ENCODE data around the gene VSIG8. TPM values are rescaled to one million over a fixed set of nuclear protein-coding genes. Genes with fewer than 3 reads are reported as not detected.
"Not testable (repeated sequence)": the region's sequence is repeated elsewhere in the genome, so short reads cannot be mapped to it uniquely, and the experiment has no call there.

VSIG8 gene
- total RNA-seq, 4 donors from 2014 or later, result 0.11 TPM; not detected in 3

DNA sequence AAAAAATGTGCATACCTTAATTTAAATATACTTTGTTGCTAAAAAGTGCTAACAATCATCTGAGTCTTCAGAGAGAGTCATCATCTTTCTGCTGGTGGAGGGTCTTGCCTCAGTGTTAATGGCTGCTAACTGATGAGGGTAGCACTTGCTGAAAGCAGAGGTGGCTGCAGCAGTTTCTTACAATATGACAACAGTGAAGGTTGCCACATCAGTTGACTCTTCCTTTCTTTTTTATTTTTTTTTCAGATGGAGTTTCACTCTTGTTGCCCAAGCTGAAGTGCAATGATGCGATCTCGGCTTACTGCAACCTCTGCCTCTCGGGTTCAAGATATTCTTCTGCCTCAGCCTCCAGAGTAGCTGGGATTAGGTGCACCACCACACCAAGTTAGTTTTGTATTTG is 40.1 kb upstream of the VSIG8 start:
- WGBS, 2 donors, result 98% methylated on average over 3 of the region's 3 CpGs
- intact Hi-C loops (cut with DNase I), result no loop called here
- DNase-seq, result no peak
- Histone ChIP-seq H3K9me3 (no peaks in the 10 kb centered on the region), H3K36me3 (no peaks in the 10 kb centered on the region), H3K4me1 (peaks cover 15 to 18% of the 10 kb centered on the region in 2 donors), H3K4me3 (replicated peaks in 1 of 3) (no peak overlapping the region), H3K27me3 (no peaks in the 10 kb centered on the region), H3K27ac (no peak overlapping the region)
- TF ChIP-seq POLR2A (IDR thresholded peaks at IDR 0.05), result no peak
- TF ChIP-seq, protein P1, sequence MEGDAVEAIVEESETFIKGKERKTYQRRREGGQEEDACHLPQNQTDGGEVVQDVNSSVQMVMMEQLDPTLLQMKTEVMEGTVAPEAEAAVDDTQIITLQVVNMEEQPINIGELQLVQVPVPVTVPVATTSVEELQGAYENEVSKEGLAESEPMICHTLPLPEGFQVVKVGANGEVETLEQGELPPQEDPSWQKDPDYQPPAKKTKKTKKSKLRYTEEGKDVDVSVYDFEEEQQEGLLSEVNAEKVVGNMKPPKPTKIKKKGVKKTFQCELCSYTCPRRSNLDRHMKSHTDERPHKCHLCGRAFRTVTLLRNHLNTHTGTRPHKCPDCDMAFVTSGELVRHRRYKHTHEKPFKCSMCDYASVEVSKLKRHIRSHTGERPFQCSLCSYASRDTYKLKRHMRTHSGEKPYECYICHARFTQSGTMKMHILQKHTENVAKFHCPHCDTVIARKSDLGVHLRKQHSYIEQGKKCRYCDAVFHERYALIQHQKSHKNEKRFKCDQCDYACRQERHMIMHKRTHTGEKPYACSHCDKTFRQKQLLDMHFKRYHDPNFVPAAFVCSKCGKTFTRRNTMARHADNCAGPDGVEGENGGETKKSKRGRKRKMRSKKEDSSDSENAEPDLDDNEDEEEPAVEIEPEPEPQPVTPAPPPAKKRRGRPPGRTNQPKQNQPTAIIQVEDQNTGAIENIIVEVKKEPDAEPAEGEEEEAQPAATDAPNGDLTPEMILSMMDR (IDR thresholded peaks at IDR 0.05), result no peak

DNA sequence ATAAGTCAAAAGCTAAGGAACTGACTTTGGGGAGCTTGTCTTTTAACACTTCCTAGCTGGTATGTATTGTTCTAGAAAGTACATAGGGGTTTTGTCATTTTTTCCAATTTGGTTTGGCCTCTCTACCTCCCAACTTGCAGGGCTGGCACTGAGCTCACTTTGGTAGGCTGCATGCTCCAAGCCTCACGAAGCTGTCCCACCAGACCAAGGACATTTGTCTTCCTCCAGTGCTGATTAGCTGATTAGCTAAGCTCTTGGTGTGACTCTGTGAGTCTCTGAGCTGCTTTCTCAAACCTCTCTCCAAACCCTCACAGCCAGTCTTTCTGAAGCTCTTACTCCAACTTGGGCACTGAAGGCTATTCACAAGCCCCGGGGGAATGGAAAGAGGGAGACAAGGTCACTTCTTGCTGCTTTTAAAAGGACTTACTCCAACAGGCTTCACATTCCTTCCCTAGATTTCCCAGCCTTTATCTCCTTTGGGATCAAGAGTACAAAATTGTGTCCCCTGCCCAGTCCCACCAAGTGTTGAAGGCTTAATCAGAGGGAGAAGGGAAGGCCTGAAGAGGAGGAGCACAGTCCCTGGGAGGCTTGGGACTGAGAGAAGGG is 38.4 kb upstream of the VSIG8 start:
- Histone ChIP-seq H3K27ac (peak overlapping the region in 2 of 3 donors; percentile 60 to 71), H3K36me3 (no peaks in the 10 kb centered on the region), H3K4me1 (peaks cover 22 to 29% of the 10 kb centered on the region in 2 donors), H3K27me3 (no peaks in the 10 kb centered on the region), H3K4me3 (replicated peaks in 1 of 3) (no peak overlapping the region), H3K9me3 (no peaks in the 10 kb centered on the region)
- intact Hi-C loops (cut with DNase I), result no loop called here
- TF ChIP-seq POLR2A (IDR thresholded peaks at IDR 0.05), result no peak
- TF ChIP-seq, protein P1 (IDR thresholded peaks at IDR 0.05), result no peak
- 52 to 68% methylated on average over 2 of the region's 2 CpGs for WGBS, 2 donors
- DNase-seq, result no peak

DNA sequence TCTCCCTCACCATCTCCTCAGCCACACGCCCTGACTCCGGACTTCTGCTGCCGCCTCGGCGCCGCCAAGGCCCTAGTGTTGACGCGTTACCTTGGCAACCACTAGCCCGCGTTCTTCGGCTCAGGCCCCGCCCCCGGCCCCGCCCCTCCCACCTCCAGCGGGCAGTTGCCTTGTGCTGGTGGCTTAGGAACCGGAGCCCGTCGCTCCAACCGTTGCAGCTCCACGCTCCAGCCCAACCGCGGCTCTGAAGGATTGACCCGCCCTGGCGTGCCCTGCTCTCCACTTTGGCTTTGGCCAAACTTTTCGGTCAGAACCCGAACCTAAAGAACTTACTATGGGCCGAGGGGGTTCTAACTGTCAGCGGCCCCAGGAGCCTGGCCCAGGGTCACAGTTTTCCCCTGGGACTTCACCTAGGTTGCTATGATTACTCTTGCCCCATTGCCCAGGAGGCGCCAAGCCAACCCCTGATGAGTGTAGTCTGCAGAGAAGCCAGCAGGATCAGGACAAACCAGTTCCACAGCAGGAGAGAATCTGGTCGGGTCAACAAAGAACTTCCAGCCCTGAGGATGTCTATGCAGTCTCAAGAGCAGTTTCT is 37.7 kb upstream of the VSIG8 start, which contains the start of gene CFAP45:
TSS of gene CFAP45 (minus strand) at position 80 of the 595 bp plus-strand sequence. CDS start at position 13, 67 bp downstream.
- intact Hi-C loops (cut with DNase I), result no loop called here
- no peaks in the 10 kb centered on the region for H3K36me3 ChIP-seq
- H3K4me3 ChIP-seq (replicated peaks in 1 of 3), result no peak within 1 kb of the TSS
- H3K27ac ChIP-seq, result peak within 1 kb of the TSS; percentile 58 to 71 (median 60)
- no peaks in the 10 kb centered on the region for H3K9me3 ChIP-seq
- TF ChIP-seq POLR2A (IDR thresholded peaks at IDR 0.05), result no peak
- TF ChIP-seq, protein P1 (IDR thresholded peaks at IDR 0.05), result peak in 1 of 6 experiments; percentile 15
- peaks cover 23 to 30% of the 10 kb centered on the region in 2 donors for H3K4me1 ChIP-seq
- WGBS, 2 donors, result 18 to 21% methylated on average over 10 to 18 of the region's 30 CpGs
- DNase-seq, result peak; percentile 91 to 92
- H3K27me3 ChIP-seq, result no peaks in the 10 kb centered on the region

- H3K36me3 ChIP-seq; intact Hi-C loops (cut with DNase I); H3K27me3 ChIP-seq; DNase-seq; H3K4me3 ChIP-seq (replicated peaks in 1 of 3); H3K9me3 ChIP-seq: not testable (repeated sequence)
- 83 to 90% methylated on average over 15 of the region's 15 CpGs for WGBS, 2 donors
- Histone ChIP-seq H3K27ac (peak overlapping the region; percentile 50 to 71 (median 60)), H3K4me1 (peaks cover 23 to 30% of the 10 kb centered on the region in 2 donors)
Observed at GRCh38 chr1:159899634-159900033, 37.2 kb upstream of the VSIG8 start.

- no peak for TF ChIP-seq POLR2A (IDR thresholded peaks at IDR 0.05)
- TF ChIP-seq, protein P1 (IDR thresholded peaks at IDR 0.05), result no peak
- Histone ChIP-seq H3K27me3 (no peaks in the 10 kb centered on the region), H3K4me1 (peaks cover 23 to 30% of the 10 kb centered on the region in 2 donors), H3K4me3 (replicated peaks in 1 of 3) (no peak overlapping the region), H3K9me3 (no peaks in the 10 kb centered on the region), H3K36me3 (no peaks in the 10 kb centered on the region), H3K27ac (no peak overlapping the region)
- no peak for DNase-seq
- intact Hi-C loops (cut with DNase I), result no loop called here
- WGBS, 2 donors, result 92 to 95% methylated on average over 3 of the region's 3 CpGs
Observed at GRCh38 chr1:159898527-159898926, 36.1 kb upstream of the VSIG8 start.

Data from thyroid gland (tissue), 4 donors.